ENCODE results near the gene RPS24. TPM values are rescaled to one million over a fixed set of nuclear protein-coding genes. Genes with fewer than 3 reads are reported as not detected.

Gene RPS24
- total and polyA plus RNA-seq, 9 of the 15 experiments (the other 6 are each of a cell fraction or from before 2014, with no cell fraction given): 1,947 to 7,307 (median 5,944) TPM

GRCh38 chr10:78009662-78010061, 24.0 kb upstream of the RPS24 start:
- no peak overlapping the region for H3K4me2 ChIP-seq (ENCODE audit: insufficient read depth, low read length)
- DNase-seq (ENCODE audit: extremely low read depth in 1 of 4, low spot score in 3 of 4) (no peak), ATAC-seq (no peak), FAIRE-seq (no peak)
- peak overlapping the region in 1 of 2 experiments; percentile 18; a peak in 1 of 4 replicates for H3K9ac ChIP-seq (ENCODE audit: insufficient read depth in 1 of 2, low read depth in 2 of 2, low read length in 2 of 2)
- WGBS (ENCODE audit: insufficient coverage, low coverage, missing lambda C conversion rate): 98% methylated on average over 6 of the region's 6 CpGs
- no peaks in the 10 kb centered on the region for H3K27me3 ChIP-seq (ENCODE audit: control insufficient read depth in 2 of 2, insufficient read depth in 2 of 2, low read length in 2 of 2)
- no TSS peak for BruUV-seq (replicated peaks)
- H3K4me3 ChIP-seq: no peak overlapping the region
- POLR2A ChIA-PET: no interaction called here
- intact Hi-C loops (cut with micrococcal nuclease) (no loop called here), in situ Hi-C loops (cut with MboI) (no loop called here)
- H4K20me1 ChIP-seq (replicated peaks; ENCODE audit: control insufficient read depth, insufficient read depth, low read length): no peaks in the 10 kb centered on the region
- no peak overlapping the region for H2AFZ ChIP-seq (ENCODE audit: low read depth, low read length)
- CTCF ChIA-PET (ENCODE audit: low intra/inter-chr PET ratio): no interaction called here
- peaks cover 93% of the 10 kb centered on the region for H3K36me3 ChIP-seq (ENCODE audit: control insufficient read depth, insufficient read depth, low read length)
- H3K27ac ChIP-seq (ENCODE audit: extremely low read depth, low read depth, low read length): no peak overlapping the region
- H3K9me1 ChIP-seq (ENCODE audit: control insufficient read depth, insufficient read depth, low read length): no peaks in the 10 kb centered on the region
- no peaks in the 10 kb centered on the region for H3K9me3 ChIP-seq (replicated peaks; ENCODE audit: control insufficient read depth, insufficient read depth, low read depth, low read length)
- H3K79me2 ChIP-seq (ENCODE audit: control insufficient read depth, insufficient read depth, low read length): no peaks in the 10 kb centered on the region
- H3K4me1 ChIP-seq (replicated peaks in 1 of 2; ENCODE audit: control insufficient read depth in 2 of 2, insufficient read depth in 2 of 2, low read length in 2 of 2): no peaks in the 10 kb centered on the region
- TF ChIP-seq SNIP1 (IDR thresholded peaks at IDR 0.05; ENCODE audit: low read depth) (no peak), ZNF280B (CRISPR knock-in tag; IDR thresholded peaks at IDR 0.05) (no peak), MEF2D (tag; conservative IDR thresholded peaks at IDR 0.05; ENCODE audit: low read depth) (no peak), ERF (CRISPR knock-in tag; IDR thresholded peaks at IDR 0.05) (no peak), FOXJ2 (tag; IDR thresholded peaks at IDR 0.05) (no peak), RHOXF2B (CRISPR knock-in tag; conservative IDR thresholded peaks at IDR 0.05) (no peak), ZNF586 (CRISPR knock-in tag; conservative IDR thresholded peaks at IDR 0.05) (no peak), E2F5 (CRISPR knock-in tag; IDR thresholded peaks at IDR 0.05) (no peak), ID3 (CRISPR knock-in tag; IDR thresholded peaks at IDR 0.05) (no peak), ID3 (tag; IDR thresholded peaks at IDR 0.05) (no peak)
- TF ChIP-seq, protein P1, sequence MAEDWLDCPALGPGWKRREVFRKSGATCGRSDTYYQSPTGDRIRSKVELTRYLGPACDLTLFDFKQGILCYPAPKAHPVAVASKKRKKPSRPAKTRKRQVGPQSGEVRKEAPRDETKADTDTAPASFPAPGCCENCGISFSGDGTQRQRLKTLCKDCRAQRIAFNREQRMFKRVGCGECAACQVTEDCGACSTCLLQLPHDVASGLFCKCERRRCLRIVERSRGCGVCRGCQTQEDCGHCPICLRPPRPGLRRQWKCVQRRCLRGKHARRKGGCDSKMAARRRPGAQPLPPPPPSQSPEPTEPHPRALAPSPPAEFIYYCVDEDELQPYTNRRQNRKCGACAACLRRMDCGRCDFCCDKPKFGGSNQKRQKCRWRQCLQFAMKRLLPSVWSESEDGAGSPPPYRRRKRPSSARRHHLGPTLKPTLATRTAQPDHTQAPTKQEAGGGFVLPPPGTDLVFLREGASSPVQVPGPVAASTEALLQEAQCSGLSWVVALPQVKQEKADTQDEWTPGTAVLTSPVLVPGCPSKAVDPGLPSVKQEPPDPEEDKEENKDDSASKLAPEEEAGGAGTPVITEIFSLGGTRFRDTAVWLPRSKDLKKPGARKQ (CRISPR knock-in tag; IDR thresholded peaks at IDR 0.05): no peak
- TF ChIP-seq, protein P2, sequence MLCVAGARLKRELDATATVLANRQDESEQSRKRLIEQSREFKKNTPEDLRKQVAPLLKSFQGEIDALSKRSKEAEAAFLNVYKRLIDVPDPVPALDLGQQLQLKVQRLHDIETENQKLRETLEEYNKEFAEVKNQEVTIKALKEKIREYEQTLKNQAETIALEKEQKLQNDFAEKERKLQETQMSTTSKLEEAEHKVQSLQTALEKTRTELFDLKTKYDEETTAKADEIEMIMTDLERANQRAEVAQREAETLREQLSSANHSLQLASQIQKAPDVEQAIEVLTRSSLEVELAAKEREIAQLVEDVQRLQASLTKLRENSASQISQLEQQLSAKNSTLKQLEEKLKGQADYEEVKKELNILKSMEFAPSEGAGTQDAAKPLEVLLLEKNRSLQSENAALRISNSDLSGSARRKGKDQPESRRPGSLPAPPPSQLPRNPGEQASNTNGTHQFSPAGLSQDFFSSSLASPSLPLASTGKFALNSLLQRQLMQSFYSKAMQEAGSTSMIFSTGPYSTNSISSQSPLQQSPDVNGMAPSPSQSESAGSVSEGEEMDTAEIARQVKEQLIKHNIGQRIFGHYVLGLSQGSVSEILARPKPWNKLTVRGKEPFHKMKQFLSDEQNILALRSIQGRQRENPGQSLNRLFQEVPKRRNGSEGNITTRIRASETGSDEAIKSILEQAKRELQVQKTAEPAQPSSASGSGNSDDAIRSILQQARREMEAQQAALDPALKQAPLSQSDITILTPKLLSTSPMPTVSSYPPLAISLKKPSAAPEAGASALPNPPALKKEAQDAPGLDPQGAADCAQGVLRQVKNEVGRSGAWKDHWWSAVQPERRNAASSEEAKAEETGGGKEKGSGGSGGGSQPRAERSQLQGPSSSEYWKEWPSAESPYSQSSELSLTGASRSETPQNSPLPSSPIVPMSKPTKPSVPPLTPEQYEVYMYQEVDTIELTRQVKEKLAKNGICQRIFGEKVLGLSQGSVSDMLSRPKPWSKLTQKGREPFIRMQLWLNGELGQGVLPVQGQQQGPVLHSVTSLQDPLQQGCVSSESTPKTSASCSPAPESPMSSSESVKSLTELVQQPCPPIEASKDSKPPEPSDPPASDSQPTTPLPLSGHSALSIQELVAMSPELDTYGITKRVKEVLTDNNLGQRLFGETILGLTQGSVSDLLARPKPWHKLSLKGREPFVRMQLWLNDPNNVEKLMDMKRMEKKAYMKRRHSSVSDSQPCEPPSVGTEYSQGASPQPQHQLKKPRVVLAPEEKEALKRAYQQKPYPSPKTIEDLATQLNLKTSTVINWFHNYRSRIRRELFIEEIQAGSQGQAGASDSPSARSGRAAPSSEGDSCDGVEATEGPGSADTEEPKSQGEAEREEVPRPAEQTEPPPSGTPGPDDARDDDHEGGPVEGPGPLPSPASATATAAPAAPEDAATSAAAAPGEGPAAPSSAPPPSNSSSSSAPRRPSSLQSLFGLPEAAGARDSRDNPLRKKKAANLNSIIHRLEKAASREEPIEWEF (CRISPR knock-in tag; IDR thresholded peaks at IDR 0.05): no peak

Data from K562 (cell line).